ENCODE measurements around the gene ZFYVE26.
A peak's percentile ranks its signal among the peaks of the same experiment; 100 is the strongest.

GRCh38 chr14:67819563-67820421 lies 3.4 kb upstream of the ZFYVE26 start, which contains the start of gene RAD51B:
- TF ChIP-seq POLR2A (IDR thresholded peaks at IDR 0.05; ENCODE audit: low read depth, low read length) (peak; percentile 32; the same call in 1 of the 2 replicates), POLR2AphosphoS5 (IDR thresholded peaks at IDR 0.05; ENCODE audit: low read depth, low read length) (peak; percentile 47; the same call in 1 of the 2 replicates), TAF1 (IDR thresholded peaks at IDR 0.05; ENCODE audit: low read depth, low read length) (peak; percentile 38; the same call in 1 of the 2 replicates), POU2F2 (IDR thresholded peaks at IDR 0.05; ENCODE audit: low read depth, low read length) (0 out of 2 replicates have a peak, but pooled peaks have one; percentile 33)
